CD4-positive, alpha-beta T cell treated with Interleukin-10 for 1 hour (primary cell): ENCODE data around the gene SHISA3.
"Not testable (repeated sequence)": the region's sequence is repeated elsewhere in the genome, so short reads cannot be mapped to it uniquely, and the experiment has no call there.

Experiments
- DNase-seq: peaks from one replicate; pipeline ENCODE4 v3.0.0-alpha.2; 2020

Gene SHISA3

GRCh38 chr4:42396752-42397634 is at the start of gene SHISA3:
Gene SHISA3 (plus strand): TSS chr4:42397488. CDS start chr4:42398057, 569 bp downstream.
- DNase-seq, result no peak

- no peak for DNase-seq
Measured at GRCh38 chr4:42348247-42348646, 49.0 kb upstream of the SHISA3 start.

GRCh38 chr4:42348692-42349091 is 48.6 kb upstream of the SHISA3 start:
- no peak for DNase-seq

- DNase-seq, result no peak
Measured at GRCh38 chr4:42350611-42351182, 46.6 kb upstream of the SHISA3 start.

- no peak for DNase-seq
Measured at GRCh38 chr4:42352049-42352448, 45.2 kb upstream of the SHISA3 start.

- no peak for DNase-seq
Measured at GRCh38 chr4:42357325-42357724, 40.0 kb upstream of the SHISA3 start.

GRCh38 chr4:42359711-42360110 is 37.6 kb upstream of the SHISA3 start:
- DNase-seq, result no peak

GRCh38 chr4:42360256-42360669 is 37.0 kb upstream of the SHISA3 start:
- no peak for DNase-seq

GRCh38 chr4:42361456-42361855 is 35.8 kb upstream of the SHISA3 start:
- no peak for DNase-seq

GRCh38 chr4:42362591-42362990 is 34.7 kb upstream of the SHISA3 start:
- DNase-seq, result no peak

GRCh38 chr4:42363614-42364013 is 33.7 kb upstream of the SHISA3 start:
- no peak for DNase-seq

GRCh38 chr4:42364266-42365053 is 32.8 kb upstream of the SHISA3 start:
- no peak for DNase-seq

- no peak for DNase-seq
Measured at GRCh38 chr4:42366959-42367358, 30.3 kb upstream of the SHISA3 start.

GRCh38 chr4:42369489-42369888 is 27.8 kb upstream of the SHISA3 start:
- DNase-seq, result no peak

- DNase-seq, result no peak
Measured at GRCh38 chr4:42371305-42372252, 25.7 kb upstream of the SHISA3 start.

- not testable (repeated sequence) for DNase-seq
Measured at GRCh38 chr4:42372303-42372702, 25.0 kb upstream of the SHISA3 start.

GRCh38 chr4:42377497-42377896 is 19.8 kb upstream of the SHISA3 start:
- no peak for DNase-seq

GRCh38 chr4:42381666-42382065 is 15.6 kb upstream of the SHISA3 start:
- DNase-seq, result no peak

GRCh38 chr4:42385516-42385915 is 11.8 kb upstream of the SHISA3 start:
- DNase-seq, result no peak

- DNase-seq, result no peak
Measured at GRCh38 chr4:42390622-42391354, 6.5 kb upstream of the SHISA3 start.

GRCh38 chr4:42391355-42391664 is 6.0 kb upstream of the SHISA3 start:
- DNase-seq, result no peak

GRCh38 chr4:42391981-42392380 is 5.3 kb upstream of the SHISA3 start:
- DNase-seq, result no peak
